HG03097 (cell line): ENCODE results near the gene GADD45GIP1.
A peak's percentile ranks its signal among the peaks of the same experiment; 100 is the strongest.
"Not testable (repeated sequence)": the region's sequence is repeated elsewhere in the genome, so short reads cannot be mapped to it uniquely, and the experiment has no call there.

ENCODE experiments used
- ATAC-seq: cut with Tn5 transposase; IDR thresholded peaks from one replicate; pipeline ENCODE4 v1.9.1; 2021; ENCODE audit not compliant: unreplicated experiment, low FRiP score

GADD45GIP1 gene

GRCh38 chr19:12944104-12944674 is 12.8 kb downstream of the GADD45GIP1 start:
- no peak for ATAC-seq

GRCh38 chr19:12943437-12944044 is 13.5 kb downstream of the GADD45GIP1 start:
- ATAC-seq: no peak

- ATAC-seq: no peak
Observed at GRCh38 chr19:12940897-12941296, 16.1 kb downstream of the GADD45GIP1 start.

DNA sequence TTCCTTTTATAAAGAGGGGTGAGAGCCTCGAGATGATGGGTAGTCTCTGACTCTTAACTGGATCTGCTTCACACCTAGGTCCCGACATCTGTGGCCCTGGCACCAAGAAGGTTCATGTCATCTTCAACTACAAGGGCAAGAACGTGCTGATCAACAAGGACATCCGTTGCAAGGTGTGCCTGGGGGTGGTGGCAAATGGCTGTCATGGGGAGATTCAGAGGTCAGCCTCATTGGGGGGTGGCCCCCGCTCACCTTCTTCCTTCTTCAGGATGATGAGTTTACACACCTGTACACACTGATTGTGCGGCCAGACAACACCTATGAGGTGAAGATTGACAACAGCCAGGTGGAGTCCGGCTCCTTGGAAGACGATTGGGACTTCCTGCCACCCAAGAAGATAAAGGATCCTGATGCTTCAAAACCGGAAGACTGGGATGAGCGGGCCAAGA is 17.0 kb downstream of the GADD45GIP1 start:
- no peak for ATAC-seq

DNA sequence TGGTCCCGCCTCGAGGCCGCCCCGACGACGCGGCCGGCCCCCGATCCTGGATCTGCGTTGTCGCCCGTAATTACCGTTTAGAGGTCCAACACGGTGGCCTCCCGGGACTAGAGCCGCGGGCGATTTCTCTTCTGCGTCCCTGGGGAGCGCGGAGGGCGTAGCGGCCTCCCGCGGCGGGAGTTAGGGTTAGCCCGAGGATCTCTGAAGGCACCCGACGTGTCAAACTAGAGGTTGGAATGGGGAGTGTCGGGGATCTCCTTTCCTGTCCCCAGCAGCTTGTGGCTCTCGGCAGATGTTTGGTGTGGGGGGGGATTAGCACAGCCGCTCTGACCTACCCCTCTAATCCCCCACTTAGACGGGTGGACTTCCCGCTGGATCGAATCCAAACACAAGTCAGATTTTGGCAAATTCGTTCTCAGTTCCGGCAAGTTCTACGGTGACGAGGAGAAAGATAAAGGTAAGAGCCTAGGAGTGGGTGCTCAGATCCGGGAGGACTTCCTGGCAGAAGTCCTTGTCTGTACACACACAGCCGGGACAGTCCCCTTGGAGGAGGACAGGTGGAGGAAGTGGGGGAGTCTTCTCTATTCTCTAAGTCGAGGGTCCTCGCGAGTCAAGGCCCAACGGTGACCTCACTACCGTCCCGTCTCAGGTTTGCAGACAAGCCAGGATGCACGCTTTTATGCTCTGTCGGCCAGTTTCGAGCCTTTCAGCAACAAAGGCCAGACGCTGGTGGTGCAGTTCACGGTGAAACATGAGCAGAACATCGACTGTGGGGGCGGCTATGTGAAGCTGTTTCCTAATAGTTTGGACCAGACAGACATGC is 18.0 kb downstream of the GADD45GIP1 start:
- peak; percentile 8 for ATAC-seq

GRCh38 chr19:12937927-12938778 is 18.9 kb downstream of the GADD45GIP1 start, which contains the start of gene CALR:
TSS of gene CALR (plus strand) at chr19:12938609. CDS start at chr19:12938680, 71 bp downstream.
- ATAC-seq: peak; percentile 87

- ATAC-seq: no peak
Observed at GRCh38 chr19:12937093-12937926, 19.7 kb downstream of the GADD45GIP1 start.

GRCh38 chr19:12936582-12936981 is 20.4 kb downstream of the GADD45GIP1 start:
- no peak for ATAC-seq

DNA sequence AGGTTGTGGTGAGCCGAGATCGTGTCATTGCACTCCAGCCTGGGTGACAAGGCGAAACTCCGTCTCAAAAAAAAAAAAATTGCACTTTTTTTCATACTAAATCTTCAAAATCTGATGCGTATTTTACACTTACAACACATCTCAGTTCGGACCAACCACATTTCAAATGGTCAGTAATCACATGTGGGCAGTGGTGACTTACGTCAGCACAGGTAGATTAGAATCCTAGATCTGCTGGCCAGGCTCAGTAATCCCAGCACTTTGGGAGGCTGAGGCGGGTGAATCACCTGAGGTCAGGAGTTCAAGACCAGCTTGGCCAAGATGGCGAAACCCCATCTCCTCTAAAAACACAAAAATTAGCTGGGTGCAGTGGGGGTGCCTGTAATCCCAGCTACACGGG is 22.0 kb downstream of the GADD45GIP1 start:
- ATAC-seq: no peak

DNA sequence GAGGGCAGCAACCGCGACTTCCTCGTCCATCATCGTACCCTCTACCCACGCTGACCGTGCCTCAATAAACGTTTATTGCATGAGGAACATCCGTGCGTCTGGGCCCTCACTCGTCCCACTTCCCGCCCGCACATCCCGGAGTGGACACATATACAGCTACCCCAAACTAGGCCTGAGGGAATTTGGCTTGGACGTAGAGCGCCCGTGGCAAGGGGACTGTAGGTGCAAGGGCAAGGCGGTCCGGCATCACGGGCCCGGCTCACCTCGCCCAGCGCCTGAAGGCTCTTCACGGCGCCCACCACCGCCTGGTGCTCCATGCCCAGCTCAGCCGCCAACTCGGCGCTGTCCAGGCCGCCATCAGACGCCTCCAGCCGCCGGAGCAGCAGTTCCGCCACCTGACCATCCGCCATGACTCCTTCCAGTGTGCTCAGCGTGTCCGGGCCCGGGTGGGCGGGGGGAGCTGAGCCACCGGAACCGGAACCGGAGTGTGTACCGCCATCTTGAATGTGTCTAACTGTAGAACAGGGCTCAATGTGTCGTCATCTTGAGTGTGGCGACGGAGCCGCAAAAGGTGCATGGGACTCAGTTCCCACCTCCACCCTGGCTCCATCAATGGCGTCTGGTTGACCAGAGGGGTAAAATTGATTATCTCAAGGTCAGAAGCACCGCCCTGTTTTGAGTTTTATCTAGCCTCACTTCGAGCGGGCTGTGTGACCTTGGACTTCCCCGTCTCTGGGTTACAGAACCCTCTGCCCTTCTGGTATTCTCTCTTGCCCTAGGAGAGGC is 23.5 kb downstream of the GADD45GIP1 start, which contains the start of gene FARSA:
TSS of gene FARSA (minus strand) at position 425 of the 786 bp plus-strand sequence. CDS start at position 410, 15 bp downstream.
- ATAC-seq: no peak

GRCh38 chr19:12932392-12933286 is 24.4 kb downstream of the GADD45GIP1 start:
- ATAC-seq: no peak

GRCh38 chr19:12930002-12930645 is 26.9 kb downstream of the GADD45GIP1 start:
- ATAC-seq: no peak

- ATAC-seq: no peak
Observed at GRCh38 chr19:12924621-12925310, 32.3 kb downstream of the GADD45GIP1 start.

GRCh38 chr19:12922959-12923358 is 34.1 kb downstream of the GADD45GIP1 start:
- ATAC-seq: no peak

DNA sequence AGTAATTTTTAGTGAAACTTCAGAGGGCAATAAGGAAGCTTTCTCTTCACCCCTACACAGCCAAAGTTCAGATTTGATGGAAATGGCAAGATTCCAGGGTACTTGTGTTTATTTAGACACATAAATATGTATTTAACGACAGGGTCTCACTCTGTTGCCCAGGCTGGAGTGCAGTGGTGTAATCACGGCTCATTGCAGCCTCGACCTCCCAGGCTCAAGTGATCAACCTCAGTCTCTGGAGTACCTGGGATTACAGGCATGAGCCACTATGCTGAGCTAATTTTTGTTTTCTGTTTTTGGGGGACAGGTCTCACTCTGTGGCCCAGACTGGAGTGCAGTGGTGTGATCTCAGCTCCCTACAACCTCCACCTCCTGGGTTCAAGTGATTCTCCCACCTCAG is 36.0 kb downstream of the GADD45GIP1 start:
- ATAC-seq: no peak

DNA sequence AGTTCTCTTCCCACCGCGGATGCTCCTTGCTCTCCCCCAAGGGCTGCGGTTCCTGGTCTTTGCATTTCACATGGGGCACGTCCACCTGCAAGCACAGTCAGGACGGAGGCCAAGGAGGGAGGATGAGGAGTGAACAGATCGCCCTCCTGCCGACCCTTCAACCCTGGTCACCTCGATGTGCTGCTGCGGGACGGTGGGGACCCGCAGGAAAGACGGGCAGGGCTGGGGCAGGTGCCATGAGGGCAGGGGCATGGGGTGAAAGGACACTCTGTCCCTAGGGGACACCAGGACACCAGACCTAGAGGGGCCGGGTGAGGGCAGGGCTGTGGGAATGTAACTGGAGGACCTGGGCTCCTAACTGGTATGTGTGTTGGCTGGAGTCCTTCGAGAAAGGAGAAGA is 38.8 kb downstream of the GADD45GIP1 start:
- no peak for ATAC-seq

DNA sequence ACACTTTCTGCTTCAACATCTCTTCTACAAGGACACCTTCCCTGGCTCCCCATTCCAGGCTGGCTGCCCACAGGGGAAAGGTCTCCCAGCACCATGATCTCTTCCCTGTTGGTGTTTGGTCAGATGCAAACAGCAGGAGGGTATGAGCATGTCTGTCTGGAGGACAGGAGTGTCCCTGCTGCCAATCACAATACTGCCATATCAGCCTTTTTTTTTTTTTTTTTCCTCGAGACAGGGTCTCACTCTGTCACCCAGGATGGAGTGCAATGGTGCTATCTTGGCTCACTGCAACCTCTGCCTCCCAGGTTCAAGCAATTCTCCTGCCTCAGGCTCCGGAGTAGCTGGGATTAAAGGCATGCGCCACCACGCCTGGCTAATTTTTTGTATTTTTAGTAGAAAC is 41.2 kb downstream of the GADD45GIP1 start:
- ATAC-seq: not testable (repeated sequence)
